Measurements from ENCODE around the gene SLC5A6.

SLC5A6 gene

DNA sequence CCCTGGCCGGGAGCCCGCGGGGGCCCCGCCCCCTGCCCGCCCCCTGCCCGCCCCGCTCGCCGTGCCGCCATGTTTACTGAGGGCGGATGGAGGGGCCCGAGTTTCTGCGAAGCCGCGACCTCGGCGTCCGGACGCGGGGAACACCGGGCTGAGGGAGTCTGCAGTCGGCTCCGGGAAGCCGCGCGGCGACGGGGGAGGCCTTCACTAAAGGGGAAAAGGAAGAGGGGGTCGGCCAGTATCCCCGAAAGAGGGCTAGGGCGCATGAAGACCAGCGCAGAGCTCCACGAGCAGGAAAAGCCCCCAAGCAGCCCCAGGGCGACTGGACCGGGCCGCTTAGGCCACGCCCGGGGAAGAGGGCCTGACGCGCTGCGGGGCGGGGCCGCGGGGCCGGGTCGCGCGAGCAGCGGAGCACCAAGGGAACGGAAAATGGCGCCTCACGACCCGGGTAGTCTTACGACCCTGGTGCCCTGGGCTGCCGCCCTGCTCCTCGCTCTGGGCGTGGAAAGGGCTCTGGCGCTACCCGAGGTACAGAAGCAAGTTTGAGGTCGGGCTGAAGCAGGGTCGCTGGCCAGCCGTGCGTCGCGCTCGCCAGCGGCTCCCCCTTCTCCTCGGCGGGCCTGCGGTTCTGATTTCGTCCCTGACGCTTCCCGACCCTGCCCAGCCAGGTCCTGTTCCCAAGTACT lies at the start of gene SLC5A6, which contains the start of gene ATRAID:
Gene SLC5A6, minus strand, starts transcription at position 326 of the 683 bp plus-strand sequence. CDS start 4,618 bp downstream, outside the sequence.
Gene ATRAID, plus strand, starts transcription at position 99 of the 683 bp plus-strand sequence. Its CDS starts 328 bp downstream, at position 427.
- peak; percentile 86 for DNase-seq (ENCODE audit: low spot score)

- DNase-seq (ENCODE audit: low spot score) = no peak
Observed at GRCh38 chr2:27261241-27261925, 49.3 kb upstream of the SLC5A6 start.

- no peak for DNase-seq (ENCODE audit: low spot score)
Observed at GRCh38 chr2:27258051-27258450, 46.0 kb upstream of the SLC5A6 start.

DNA sequence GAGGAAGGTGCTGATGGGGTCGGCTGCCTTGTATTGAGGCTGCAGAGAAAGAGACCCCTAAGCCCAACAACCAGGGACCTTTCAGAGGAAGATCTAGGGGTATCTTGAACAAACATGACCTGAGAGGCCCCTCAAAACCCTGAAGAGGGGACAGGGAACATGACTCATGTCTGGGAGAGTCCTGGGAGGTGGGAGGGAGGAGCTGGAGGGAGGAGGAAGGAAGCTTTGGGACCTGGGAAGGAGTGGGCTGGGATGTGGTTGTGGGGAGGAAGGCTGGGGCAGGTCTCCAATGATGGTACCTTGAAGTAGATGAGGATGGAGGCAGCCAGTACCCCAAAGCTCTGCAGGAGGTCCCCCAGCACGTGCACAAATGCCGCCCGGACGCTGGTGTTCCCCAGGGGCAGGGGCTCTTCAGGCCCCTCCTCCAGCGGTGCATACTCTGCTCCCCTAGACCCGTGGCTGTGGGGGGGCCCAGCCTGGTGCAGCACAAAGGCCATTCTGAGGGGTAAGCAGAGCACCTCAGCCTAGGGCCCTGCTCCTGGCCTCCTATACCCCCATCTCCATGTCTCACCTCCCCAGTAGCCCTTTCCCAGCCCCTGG lies 44.9 kb upstream of the SLC5A6 start:
- no peak for DNase-seq (ENCODE audit: low spot score)

DNA sequence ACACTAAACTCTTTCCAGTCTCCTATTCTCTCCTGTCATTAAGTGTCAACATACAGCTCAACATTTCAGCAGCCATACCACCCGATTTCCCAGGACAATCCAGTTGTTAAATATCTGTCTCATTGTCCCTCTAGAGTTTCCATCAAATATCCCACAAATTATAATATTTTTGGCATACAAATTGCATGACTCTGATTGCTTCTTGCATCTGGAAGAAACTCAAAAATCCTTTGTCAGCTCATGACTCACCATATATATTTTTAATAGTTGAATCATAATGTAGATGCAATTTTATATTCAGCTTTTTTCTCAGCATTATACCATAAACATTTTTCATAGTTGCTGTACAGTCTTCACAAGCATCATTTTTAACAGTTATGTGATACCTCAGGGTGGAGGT lies 43.6 kb upstream of the SLC5A6 start:
- no peak for DNase-seq (ENCODE audit: low spot score)

DNA sequence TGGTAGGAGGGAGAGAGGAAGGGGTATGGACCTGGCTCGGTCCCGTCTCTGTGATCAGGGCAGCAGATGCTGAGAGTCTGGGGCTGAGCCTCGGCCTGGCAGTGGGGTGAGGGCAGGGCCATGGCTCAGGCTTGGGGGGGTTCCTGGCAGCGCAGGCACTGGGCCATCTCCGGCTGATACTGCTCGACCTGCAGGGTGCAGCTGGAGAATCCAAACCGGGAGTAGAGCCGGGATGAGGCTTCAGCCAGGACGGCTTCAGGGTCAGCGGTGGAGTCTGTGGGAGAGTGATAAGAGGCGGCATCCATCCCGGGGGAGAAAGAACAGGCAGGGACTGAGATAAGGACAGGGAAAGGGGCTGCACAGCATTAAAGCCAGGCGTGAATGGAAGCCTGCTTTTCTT lies 43.1 kb upstream of the SLC5A6 start:
- no peak for DNase-seq (ENCODE audit: low spot score)

DNA sequence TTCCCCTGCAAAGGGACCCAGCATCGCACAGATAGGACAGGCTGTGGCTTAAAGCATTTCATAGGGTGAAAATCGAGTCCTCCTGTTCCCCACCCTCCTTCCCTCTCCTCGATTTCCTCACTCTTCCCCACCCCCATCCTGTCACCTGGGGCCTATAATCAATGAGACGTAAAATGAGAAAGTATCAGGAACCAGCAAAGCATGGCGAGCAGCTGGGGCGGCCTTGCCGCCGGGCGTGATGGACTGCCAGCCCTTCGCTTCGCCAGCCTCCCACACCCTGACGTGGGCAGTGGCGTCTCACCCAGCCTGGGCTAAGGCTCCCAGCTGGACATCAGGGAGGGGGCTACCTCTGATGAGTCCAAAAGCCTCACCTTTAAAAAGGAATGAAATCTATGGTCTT lies 39.7 kb upstream of the SLC5A6 start:
- no peak for DNase-seq (ENCODE audit: low spot score)

DNA sequence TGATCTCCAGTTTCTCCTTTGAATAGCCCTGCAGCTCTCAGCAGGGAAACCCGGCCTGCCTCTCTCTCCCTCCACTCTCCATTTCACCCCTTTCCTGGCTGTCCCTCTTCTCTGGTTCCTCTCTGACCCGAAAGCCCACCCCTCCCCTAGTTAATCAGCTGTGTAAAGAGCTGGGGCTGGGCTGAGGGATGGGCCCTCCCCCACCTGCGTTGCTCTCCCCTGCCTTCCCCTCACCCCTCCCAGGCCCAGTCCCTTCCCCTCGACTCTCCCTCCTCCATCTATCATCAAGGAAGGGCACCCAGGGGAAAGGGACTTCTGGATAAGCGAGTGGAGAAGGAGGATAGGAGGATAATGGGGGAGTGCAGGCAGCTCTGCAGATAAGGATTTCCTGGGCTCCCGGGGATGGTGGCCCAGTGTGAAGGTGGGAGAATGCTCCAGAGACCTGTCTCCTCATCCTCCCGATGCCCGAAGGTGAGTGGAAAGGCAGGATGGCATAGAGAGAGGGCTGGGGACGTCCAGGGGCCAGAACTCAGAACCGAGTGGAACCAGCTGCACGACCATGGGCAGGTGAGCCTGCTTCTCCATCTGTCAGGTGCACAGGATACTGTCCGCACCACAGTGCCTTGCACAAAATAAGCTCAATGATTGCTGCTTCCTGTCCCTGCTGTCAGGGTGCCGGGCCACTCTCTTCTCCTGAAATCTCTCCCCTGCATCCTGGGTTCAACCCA lies 38.7 kb upstream of the SLC5A6 start:
- no peak for DNase-seq (ENCODE audit: low spot score)

DNA sequence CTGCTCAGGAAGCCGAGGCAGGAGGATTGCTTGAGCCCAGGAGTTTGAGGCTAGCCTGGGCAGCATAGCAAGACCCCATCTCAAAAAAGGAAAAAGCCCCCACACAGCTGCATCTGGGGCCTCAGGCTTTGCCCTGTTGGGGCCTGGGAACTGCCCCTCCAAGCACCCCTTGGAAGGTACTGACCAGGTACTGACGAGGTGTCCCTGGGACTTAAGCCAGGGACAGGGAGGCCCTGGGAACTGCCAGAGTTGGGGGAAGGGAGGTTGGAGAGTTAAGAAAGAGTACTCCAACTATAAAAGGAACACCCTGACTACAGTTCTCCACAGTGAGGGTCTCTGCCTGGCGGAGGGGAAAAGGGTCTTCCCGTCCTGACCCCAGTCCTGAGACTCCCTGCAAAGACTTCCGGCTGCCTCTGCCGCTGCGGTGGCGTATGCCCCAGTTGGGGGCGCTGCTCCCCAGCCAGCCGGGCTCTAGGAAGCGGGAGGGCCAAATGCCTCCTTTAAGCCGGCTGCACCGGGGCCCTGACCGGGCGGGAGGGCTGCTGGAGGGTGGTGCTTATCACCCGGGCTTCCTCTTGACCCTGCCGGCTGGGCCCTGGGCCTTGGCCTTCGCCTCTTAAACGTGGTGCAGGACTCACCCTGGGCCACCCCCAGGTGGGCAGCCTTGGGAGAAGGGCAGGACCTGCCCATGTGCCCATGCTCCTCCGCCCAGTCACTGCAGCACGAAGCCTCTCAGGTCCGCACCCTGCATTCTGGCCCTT lies 38.0 kb upstream of the SLC5A6 start:
- DNase-seq (ENCODE audit: low spot score) = peak; percentile 46

DNA sequence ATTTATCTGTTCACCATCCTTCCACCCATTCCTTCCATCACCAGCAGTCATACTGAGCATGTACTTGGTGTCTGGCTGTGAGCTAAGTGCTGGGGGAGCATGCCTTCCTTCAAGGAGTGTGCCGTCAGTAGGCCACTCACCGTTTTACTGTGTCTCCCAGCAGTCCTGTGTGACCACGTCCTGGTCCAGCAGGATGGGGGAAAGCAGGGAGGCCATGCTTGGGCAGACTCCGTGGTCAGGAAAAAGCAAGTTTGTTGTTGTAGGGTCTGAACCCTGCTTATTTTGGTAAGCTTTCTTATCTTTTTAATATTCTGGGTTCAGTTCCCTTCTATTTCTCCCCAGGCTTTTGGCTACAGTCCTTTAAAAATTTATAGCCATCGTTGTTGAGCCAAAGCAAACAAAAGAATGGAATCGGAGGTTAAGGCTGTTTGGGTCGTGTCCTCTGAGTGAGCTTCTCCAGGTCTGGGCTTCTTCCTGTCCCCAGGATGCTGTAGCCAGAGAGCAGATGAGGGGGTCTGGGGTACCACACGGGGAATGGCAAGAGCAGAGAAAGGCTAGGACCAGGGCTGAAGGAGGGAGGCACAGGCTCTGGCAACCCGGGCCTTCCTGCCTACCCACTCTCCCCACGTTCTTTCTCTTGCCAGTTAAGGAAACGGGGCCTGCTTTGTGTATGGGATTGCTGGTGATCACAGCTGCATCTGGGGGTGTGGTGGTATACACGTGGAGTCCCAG lies 37.3 kb upstream of the SLC5A6 start:
- DNase-seq (ENCODE audit: low spot score) = no peak

DNA sequence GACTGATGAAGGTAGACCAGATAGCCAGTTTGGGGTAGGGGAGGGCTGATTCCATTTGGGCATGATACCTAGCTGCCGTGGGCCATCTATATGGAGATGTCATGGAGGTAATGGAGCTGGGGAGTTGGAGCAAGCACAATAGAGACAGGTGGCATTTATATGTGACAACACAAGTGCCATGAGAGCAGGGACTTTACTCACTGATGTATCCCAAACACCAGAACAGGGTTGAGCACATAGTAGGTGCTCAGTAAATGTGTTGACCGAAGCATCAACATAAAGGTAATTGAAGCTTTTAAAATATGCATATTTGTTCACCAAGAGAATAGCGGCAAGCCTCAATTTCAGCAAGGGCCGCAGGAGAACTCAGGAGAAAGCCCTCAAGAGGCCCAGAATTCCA lies 35.8 kb upstream of the SLC5A6 start:
- DNase-seq (ENCODE audit: low spot score) = no peak

- DNase-seq (ENCODE audit: low spot score) = no peak
Observed at GRCh38 chr2:27245626-27246025, 33.6 kb upstream of the SLC5A6 start.

- no peak for DNase-seq (ENCODE audit: low spot score)
Observed at GRCh38 chr2:27245116-27245515, 33.0 kb upstream of the SLC5A6 start.

DNA sequence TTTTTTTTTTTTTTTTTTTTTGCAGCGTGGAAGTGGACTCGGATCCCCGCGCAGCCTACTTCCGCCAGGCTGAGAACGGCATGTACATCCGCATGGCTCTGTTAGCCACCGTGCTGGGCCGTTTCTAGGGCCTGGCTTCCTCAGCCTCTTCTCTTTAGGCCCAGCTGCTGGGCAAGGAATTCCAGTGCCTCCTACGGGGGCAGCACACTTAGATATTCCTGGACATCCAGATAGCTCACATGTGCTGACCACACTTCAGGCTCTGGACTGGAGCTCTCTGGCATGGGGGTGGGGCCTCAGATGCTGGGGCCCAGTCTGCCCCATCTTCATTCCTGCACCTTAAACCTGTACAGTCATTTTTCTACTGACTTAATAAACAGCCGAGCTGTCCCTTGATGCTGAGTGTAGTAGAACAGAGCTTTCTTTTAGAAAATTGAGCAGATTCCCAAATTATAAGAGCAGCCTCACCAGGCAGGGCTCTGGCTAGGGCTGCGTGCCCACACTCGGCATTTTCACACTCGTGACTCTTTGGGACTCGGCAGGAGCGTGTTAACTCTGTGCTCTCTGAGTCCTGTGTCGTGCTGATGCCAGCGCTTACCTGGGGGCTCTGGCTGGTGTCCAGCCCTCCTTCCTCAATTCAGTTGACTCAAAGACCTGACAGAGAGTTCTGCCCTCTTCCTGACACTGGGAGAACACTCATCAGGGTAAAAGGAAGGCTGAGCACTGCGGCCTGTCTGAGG lies 31.5 kb upstream of the SLC5A6 start:
- DNase-seq (ENCODE audit: low spot score) = no peak

DNA sequence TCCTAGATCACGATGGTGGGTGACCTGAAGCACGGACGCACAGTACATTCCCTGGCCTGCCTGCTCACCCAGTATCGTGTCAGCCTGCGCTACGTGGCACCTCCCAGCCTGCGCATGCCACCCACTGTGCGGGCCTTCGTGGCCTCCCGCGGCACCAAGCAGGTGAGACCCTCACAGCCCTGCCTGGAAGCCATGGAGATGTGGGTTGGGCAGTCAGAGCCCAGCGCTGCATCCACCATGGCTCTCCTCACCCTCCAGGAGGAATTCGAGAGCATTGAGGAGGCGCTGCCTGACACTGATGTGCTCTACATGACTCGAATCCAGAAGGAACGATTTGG lies 30.5 kb upstream of the SLC5A6 start:
- DNase-seq (ENCODE audit: low spot score) = no peak

DNA sequence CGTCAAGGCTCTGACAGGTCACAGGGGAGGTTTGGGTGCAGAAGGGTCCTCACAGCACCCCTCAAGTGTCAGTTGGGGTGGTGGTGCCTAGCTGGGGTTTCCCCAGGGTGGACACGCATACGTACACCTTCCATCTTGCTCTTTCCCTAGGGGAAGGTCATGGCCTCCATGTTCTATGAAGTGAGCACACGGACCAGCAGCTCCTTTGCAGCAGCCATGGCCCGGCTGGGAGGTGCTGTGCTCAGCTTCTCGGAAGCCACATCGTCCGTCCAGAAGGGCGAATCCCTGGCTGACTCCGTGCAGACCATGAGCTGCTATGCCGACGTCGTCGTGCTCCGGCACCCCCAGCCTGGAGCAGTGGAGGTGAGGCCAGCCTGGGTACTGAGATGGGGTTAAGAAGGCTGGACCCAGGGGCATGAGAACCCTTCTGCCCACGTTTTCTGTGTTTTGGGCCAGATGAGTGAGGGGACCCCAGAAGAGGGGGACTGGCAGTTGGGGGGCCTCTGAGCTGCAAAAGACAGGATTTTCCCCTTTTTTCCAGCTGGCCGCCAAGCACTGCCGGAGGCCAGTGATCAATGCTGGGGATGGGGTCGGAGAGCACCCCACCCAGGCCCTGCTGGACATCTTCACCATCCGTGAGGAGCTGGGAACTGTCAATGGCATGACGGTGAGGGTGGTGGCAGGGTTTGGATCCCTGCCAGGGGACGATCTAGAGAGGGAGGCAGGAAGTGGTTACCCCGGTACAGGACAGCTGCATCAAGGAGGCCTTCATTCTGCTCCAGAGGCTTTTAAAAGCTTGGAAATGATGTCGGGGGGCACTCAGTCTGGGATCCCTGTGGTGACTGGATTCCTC lies 29.9 kb upstream of the SLC5A6 start:
- no peak for DNase-seq (ENCODE audit: low spot score)

GRCh38 chr2:27240406-27240805 lies 28.3 kb upstream of the SLC5A6 start:
- DNase-seq (ENCODE audit: low spot score) = no peak

DNA sequence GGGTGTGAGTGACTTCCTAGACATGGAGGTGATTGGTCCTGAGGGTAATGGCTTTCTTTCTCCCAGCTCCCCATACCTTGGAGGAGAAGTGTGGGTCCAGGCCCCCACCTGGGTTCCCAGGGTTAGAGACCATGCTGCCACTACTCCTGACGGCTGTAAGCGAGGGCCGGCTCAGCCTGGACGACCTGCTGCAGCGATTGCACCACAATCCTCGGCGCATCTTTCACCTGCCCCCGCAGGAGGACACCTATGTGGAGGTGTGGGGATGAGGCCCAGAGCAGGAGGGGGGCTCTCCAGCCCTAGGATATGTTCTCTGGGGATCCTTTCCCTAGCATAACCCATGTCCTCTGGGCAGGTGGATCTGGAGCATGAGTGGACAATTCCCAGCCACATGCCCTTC lies 26.9 kb upstream of the SLC5A6 start:
- no peak for DNase-seq (ENCODE audit: low spot score)

GRCh38 chr2:27237341-27237945 lies 25.4 kb upstream of the SLC5A6 start:
- no peak for DNase-seq (ENCODE audit: low spot score)

Measured in cerebellar cortex (tissue), 1 donor.